Nephron (organoid): ENCODE results near the gene BRAP.
"Not testable (repeated sequence)": the region's sequence is repeated elsewhere in the genome, so short reads cannot be mapped to it uniquely, and the experiment has no call there.

Experiments
- H3K27ac Mint-ChIP-seq, 3 experiments: 2 replicates each; pipeline ENCODE4 v1.8.0; 2020; ENCODE audit warnings: mixed read lengths in 3 of 3, mild to moderate bottlenecking in 2 of 3, moderate library complexity in 1 of 3
- H3K27me3 Mint-ChIP-seq: 2 replicates; pipeline ENCODE4 v1.8.0; 2021; ENCODE audit warnings: low read depth, mild to moderate bottlenecking, moderate library complexity, mixed read lengths
- H3K36me3 Mint-ChIP-seq: 2 replicates; pipeline ENCODE4 v1.8.0; 2020; ENCODE audit warnings: low read depth, mixed read lengths
- H3K4me1 Mint-ChIP-seq: 2 replicates; pipeline ENCODE4 v1.8.0; 2020; ENCODE audit warnings: mixed read lengths
- H3K4me3 Mint-ChIP-seq, 3 experiments: 2 replicates each; pipeline ENCODE4 v1.8.0; 2020; ENCODE audit warnings: mild to moderate bottlenecking in 3 of 3, mixed read lengths in 3 of 3, moderate library complexity in 2 of 3
- H3K9me3 Mint-ChIP-seq: 2 replicates; pipeline ENCODE4 v1.8.0; 2020; ENCODE audit warnings: mixed read lengths
- CTCF ChIP-seq, 3 experiments: fragments of 200-600 bp; sonication (generic); IDR thresholded peaks; one replicate each; pipeline ENCODE4 v1.5.0; 2021; ENCODE audit warnings: antibody characterized with exemption in 3 of 3; ENCODE audit not compliant: unreplicated experiment in 3 of 3

The BRAP gene

GRCh38 chr12:111664499-111664898 is 21.3 kb downstream of the BRAP start:
- Mint-ChIP-seq H3K4me3 (no peak overlapping the region), H3K4me1 (no peaks in the 10 kb centered on the region), H3K36me3 (peaks cover 39% of the 10 kb centered on the region), H3K27ac (no peak overlapping the region), H3K27me3 (no peaks in the 10 kb centered on the region), H3K9me3 (no peaks in the 10 kb centered on the region)
- no peak for TF ChIP-seq CTCF (IDR thresholded peaks at IDR 0.05; ENCODE audit: unreplicated experiment in 3 of 3)

- Mint-ChIP-seq H3K4me1 (no peaks in the 10 kb centered on the region), H3K36me3 (peaks cover 34% of the 10 kb centered on the region), H3K4me3 (no peak overlapping the region), H3K27ac (no peak overlapping the region), H3K27me3 (no peaks in the 10 kb centered on the region), H3K9me3 (no peaks in the 10 kb centered on the region)
- no peak for TF ChIP-seq CTCF (IDR thresholded peaks at IDR 0.05; ENCODE audit: unreplicated experiment in 3 of 3)
Observed at GRCh38 chr12:111656016-111656415, 29.7 kb downstream of the BRAP start.

GRCh38 chr12:111655356-111655755 is 30.4 kb downstream of the BRAP start:
- H3K4me1 Mint-ChIP-seq = no peaks in the 10 kb centered on the region
- no peak overlapping the region for H3K4me3 Mint-ChIP-seq
- no peak for TF ChIP-seq CTCF (IDR thresholded peaks at IDR 0.05; ENCODE audit: unreplicated experiment in 3 of 3)
- peaks cover 38% of the 10 kb centered on the region for H3K36me3 Mint-ChIP-seq
- H3K27ac Mint-ChIP-seq = no peak overlapping the region
- H3K9me3 Mint-ChIP-seq = no peaks in the 10 kb centered on the region
- H3K27me3 Mint-ChIP-seq = no peaks in the 10 kb centered on the region

GRCh38 chr12:111653596-111653995 is 32.2 kb downstream of the BRAP start:
- H3K4me1 Mint-ChIP-seq = no peaks in the 10 kb centered on the region
- no peak overlapping the region for H3K4me3 Mint-ChIP-seq
- no peak for TF ChIP-seq CTCF (IDR thresholded peaks at IDR 0.05; ENCODE audit: unreplicated experiment in 3 of 3)
- no peaks in the 10 kb centered on the region for H3K9me3 Mint-ChIP-seq
- H3K27ac Mint-ChIP-seq = no peak overlapping the region
- no peaks in the 10 kb centered on the region for H3K27me3 Mint-ChIP-seq
- H3K36me3 Mint-ChIP-seq = peaks cover 43% of the 10 kb centered on the region

GRCh38 chr12:111652530-111652929 is 33.2 kb downstream of the BRAP start:
- H3K27ac Mint-ChIP-seq, H3K4me1 Mint-ChIP-seq, H3K27me3 Mint-ChIP-seq, H3K9me3 Mint-ChIP-seq, H3K4me3 Mint-ChIP-seq: not testable (repeated sequence)
- H3K36me3 Mint-ChIP-seq = peaks cover 38% of the 10 kb centered on the region

- no peak for TF ChIP-seq CTCF (IDR thresholded peaks at IDR 0.05; ENCODE audit: unreplicated experiment in 3 of 3)
- no peak overlapping the region for H3K4me3 Mint-ChIP-seq
- H3K36me3 Mint-ChIP-seq = peaks cover 47% of the 10 kb centered on the region
- no peak overlapping the region for H3K27ac Mint-ChIP-seq
- no peaks in the 10 kb centered on the region for H3K27me3 Mint-ChIP-seq
- H3K9me3 Mint-ChIP-seq = no peaks in the 10 kb centered on the region
- H3K4me1 Mint-ChIP-seq = no peaks in the 10 kb centered on the region
Observed at GRCh38 chr12:111650912-111651311, 34.8 kb downstream of the BRAP start.
